HCT116 (cell line): ENCODE data around the gene UBXN11. TPM values are rescaled to one million over a fixed set of nuclear protein-coding genes. Genes with fewer than 3 reads are reported as not detected.
A peak's percentile ranks its signal among the peaks of the same experiment; 100 is the strongest.
"Not testable (repeated sequence)": the region's sequence is repeated elsewhere in the genome, so short reads cannot be mapped to it uniquely, and the experiment has no call there.

ENCODE experiments used
- ATAC-seq: fragments of 200-7000 bp; cut with Tn5 transposase; 2 replicates; pipeline ENCODE4 v1.9.1; 2020; ENCODE audit warnings: mild to moderate bottlenecking, moderate library complexity
- BruUV-seq: library from RNA; stranded (reverse); fragments of 400-500 nt; replicated peaks from 2 replicates; lab custom pipeline; 2021; lab: Mats Ljungman, UMichigan
- CTCF ChIA-PET: fragments of 300-600 bp; sonication (Branson Sonifier 250); formaldehyde crosslinking; loops from one replicate; lab custom pipeline; 2021; ENCODE audit warnings: antibody characterized with exemption; lab: Charles Lee
- POLR2A ChIA-PET: fragments of 300-600, 350-600 bp; sonication (Branson Sonifier 250); formaldehyde crosslinking; loops from one replicate; lab custom pipeline; 2021; ENCODE audit warnings: antibody characterized with exemption; lab: Charles Lee
- RAD21 ChIA-PET, 2 experiments: fragments of 300-600 bp; sonication (Branson Sonifier 250); formaldehyde crosslinking; loops; one replicate each; lab custom pipeline; 2023; ENCODE audit warnings: low total read pairs in 2 of 2; ENCODE audit not compliant: uncharacterized antibody in 2 of 2, unreplicated experiment in 2 of 2, low non-redundant PET in 1 of 2; lab: Charles Lee
- DNase-seq: peaks from one replicate; pipeline ENCODE4 v3.0.0-alpha.2; 2010; ENCODE audit warnings: low read depth, low spot score
- H2AFZ ChIP-seq: fragments of 200-600 bp; shearing (Covaris generic), sonication (generic); 2 replicates; pipeline ENCODE4 v1.6.1; 2017; ENCODE audit warnings: low read depth, mixed run types, mixed read lengths, antibody characterized with exemption, low read length; ENCODE audit not compliant: poor library complexity, severe bottlenecking
- H3K27ac ChIP-seq: 2 replicates; pipeline ENCODE4 v1.5.1; 2012; ENCODE audit warnings: low read depth, low read length
- H3K27me3 ChIP-seq: fragments of 200-600 bp; sonication (generic); 2 replicates; pipeline ENCODE4 v1.6.1; 2016; ENCODE audit warnings: mixed run types, low read length, mixed read lengths; ENCODE audit not compliant: insufficient read depth
- H3K36me3 ChIP-seq, 2 experiments: fragments of 200-500 bp in 1 of 2; fragments of 200-600 bp in 1 of 2; sonication (Bioruptor generic) in 1 of 2; sonication (generic) in 1 of 2; 2 replicates each; pipeline versions ENCODE4 v1.5.1 to v1.6.1; 2014 to 2016; ENCODE audit warnings: low read length in 2 of 2, inconsistent platforms in 1 of 2, mixed read lengths in 1 of 2, mixed run types in 1 of 2; ENCODE audit not compliant: insufficient read depth in 2 of 2, control insufficient read depth in 1 of 2
- H3K4me1 ChIP-seq, 2 experiments: fragments of 200-600 bp in 1 of 2; sonication (generic) in 1 of 2; 2 replicates each; pipeline versions ENCODE4 v1.5.1 to v1.6.1; 2012 to 2017; ENCODE audit warnings: low read length in 2 of 2, inconsistent platforms in 1 of 2, mild to moderate bottlenecking in 1 of 2, mixed read lengths in 1 of 2, mixed run types in 1 of 2, moderate library complexity in 1 of 2; ENCODE audit not compliant: insufficient read depth in 2 of 2, control insufficient read depth in 1 of 2
- H3K4me2 ChIP-seq: fragments of 200-600 bp; sonication (generic); 2 replicates; pipeline ENCODE4 v1.6.1; 2017; ENCODE audit warnings: mixed run types, low read length, mixed read lengths
- H3K4me3 ChIP-seq, 2 experiments: fragments of 200-600 bp in 1 of 2; sonication (generic) in 1 of 2; replicated peaks in 1 of 2; 2 replicates each; pipeline ENCODE4 v1.5.1; 2011 to 2016; ENCODE audit warnings: low read length in 2 of 2, control low read depth in 1 of 2, low read depth in 1 of 2, mild to moderate bottlenecking in 1 of 2, mixed read lengths in 1 of 2, mixed run types in 1 of 2
- H3K79me2 ChIP-seq: fragments of 200-600 bp; sonication (generic); 2 replicates; pipeline ENCODE4 v1.6.1; 2017; ENCODE audit warnings: mild to moderate bottlenecking, mixed run types, low read length, moderate library complexity, mixed read lengths; ENCODE audit not compliant: insufficient read depth
- H3K9ac ChIP-seq: fragments of 200-600 bp; sonication (generic); 2 replicates; pipeline ENCODE4 v1.6.1; 2016; ENCODE audit warnings: low read length, mixed read lengths
- H3K9me2 ChIP-seq: fragments of 200-600 bp; sonication (generic), shearing (Covaris generic); 2 replicates; pipeline ENCODE4 v1.6.1; 2017; ENCODE audit warnings: mixed run types, mild to moderate bottlenecking, moderate library complexity; ENCODE audit not compliant: insufficient read depth
- H3K9me3 ChIP-seq, 2 experiments: fragments of 200-500 bp in 1 of 2; fragments of 200-600 bp in 1 of 2; sonication (Bioruptor generic) in 1 of 2; sonication (generic) in 1 of 2; 2 replicates each; pipeline ENCODE4 v1.6.1; 2014 to 2017; ENCODE audit warnings: low read length in 2 of 2, mixed read lengths in 2 of 2, inconsistent platforms in 1 of 2, low read depth in 1 of 2, mild to moderate bottlenecking in 1 of 2, mixed run types in 1 of 2, moderate library complexity in 1 of 2; ENCODE audit not compliant: control insufficient read depth in 1 of 2, insufficient read depth in 1 of 2
- H4K20me1 ChIP-seq: fragments of 200-600 bp; sonication (generic), shearing (Covaris generic); 2 replicates; pipeline ENCODE4 v1.6.1; 2017; ENCODE audit warnings: mixed run types, mild to moderate bottlenecking, moderate library complexity; ENCODE audit not compliant: insufficient read depth
- CEBPB ChIP-seq: IDR thresholded peaks from 2 replicates; pipeline ENCODE4 v1.6.1; 2012; ENCODE audit warnings: low read depth
- FOSL1 ChIP-seq: IDR thresholded peaks from 2 replicates; pipeline ENCODE4 v1.6.1; 2012; ENCODE audit warnings: low read depth
- POLR2AphosphoS5 ChIP-seq: IDR thresholded peaks from 2 replicates; pipeline ENCODE4 v1.6.1; 2011; ENCODE audit warnings: mild to moderate bottlenecking, low read depth, low read length, moderate library complexity
- RAD21 ChIP-seq: IDR thresholded peaks from 2 replicates; pipeline ENCODE4 v1.6.1; 2012; ENCODE audit warnings: low read depth, mild to moderate bottlenecking
- SIN3A ChIP-seq: IDR thresholded peaks from 2 replicates; pipeline ENCODE4 v1.6.1; 2012; ENCODE audit warnings: low read depth
- SP1 ChIP-seq: IDR thresholded peaks from 2 replicates; pipeline ENCODE4 v1.6.1; 2012; ENCODE audit warnings: low read depth
- intact Hi-C: fragments of 100-400 bp; cut with micrococcal nuclease; formaldehyde crosslinking; loops from 2 replicates; pipeline ENCODE4 v1.10.0; 2022
- total RNA-seq: library from RNA; stranded (reverse); gene quantifications from one replicate; pipeline ENCODE4 v1.2.1, GENCODE V29; 2021; ENCODE audit not compliant: unreplicated experiment

The UBXN11 gene
- total RNA-seq, 1 experiment from 2014 or later, result 19.3 TPM

GRCh38 chr1:26335774-26336476 lies 29.5 kb upstream of the UBXN11 start:
- H3K4me3 ChIP-seq, result peak overlapping the region; percentile 62 to 86
- POLR2A ChIA-PET, result no interaction called here

DNA sequence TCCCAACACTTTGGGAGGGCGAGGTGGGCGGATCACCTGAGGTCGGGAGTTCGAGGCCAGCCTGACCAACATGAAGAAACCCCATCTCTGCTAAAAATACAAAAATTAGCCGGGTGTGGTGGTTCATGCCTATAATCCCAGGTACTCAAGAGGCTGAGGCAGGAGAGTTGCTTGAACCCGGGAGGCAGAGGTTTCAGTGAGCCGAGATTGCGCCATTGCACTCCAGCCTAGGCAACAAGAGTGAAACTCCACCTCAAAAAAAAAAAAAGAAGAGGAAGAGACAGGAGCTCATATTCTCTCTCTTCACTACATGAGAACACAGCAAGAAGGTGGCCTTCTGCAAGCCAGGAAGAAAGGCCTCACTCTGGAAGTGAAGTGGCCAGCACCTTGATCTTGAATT lies 26.9 kb upstream of the UBXN11 start:
- H3K9me2 ChIP-seq, H3K4me3 ChIP-seq, RAD21 ChIA-PET, H2AFZ ChIP-seq, DNase-seq, H3K9me3 ChIP-seq, BruUV-seq, H3K36me3 ChIP-seq, H3K4me2 ChIP-seq, H3K27ac ChIP-seq, ATAC-seq, intact Hi-C loops, H3K79me2 ChIP-seq, H3K9ac ChIP-seq, H3K27me3 ChIP-seq, H4K20me1 ChIP-seq, POLR2A ChIA-PET: not testable (repeated sequence)
- peaks cover 11 to 25% of the 10 kb centered on the region in 2 experiments for H3K4me1 ChIP-seq
- CTCF ChIA-PET, result interaction anchor here (2.1 kb wide), 1 partner anchor 12 kb away, joined by 12 read pairs; no protein-coding TSS in a partner anchor

More at GRCh38 chr1:26335774-26336476, 29.5 kb upstream of the UBXN11 start:
- intact Hi-C loops, result no loop called here
- Histone ChIP-seq H4K20me1 (no peaks in the 10 kb centered on the region), H3K4me2 (peak overlapping the region; percentile 99), H3K79me2 (no peaks in the 10 kb centered on the region), H3K4me1 (peaks cover 11 to 27% of the 10 kb centered on the region in 2 experiments), H2AFZ (peak overlapping the region; percentile 82), H3K27ac (peak overlapping the region; percentile 1; the same call in 1 of the 2 replicates), H3K36me3 (peaks cover 0 to 4% of the 10 kb centered on the region in 2 experiments; a peak in 2 of 4 replicates), H3K9ac (peak overlapping the region; percentile 69), H3K27me3 (no peaks in the 10 kb centered on the region), H3K9me2 (no peaks in the 10 kb centered on the region), H3K9me3 (no peaks in the 10 kb centered on the region)
- no peak for DNase-seq
- RAD21 ChIA-PET, result no interaction called here
- TSS peak; percentile 66 for BruUV-seq
- ATAC-seq, result peak; percentile 36
- TF ChIP-seq SP1 (peak; percentile 11; the same call in 1 of the 2 replicates), FOSL1 (no peak), RAD21 (no peak), SIN3A (0 out of 2 replicates have a peak, but pooled peaks have one; percentile 40), CEBPB (no peak), POLR2AphosphoS5 (peak; percentile 60; the same call in 1 of the 2 replicates)
- CTCF ChIA-PET, result no interaction called here
